NT2/D1 (cell line): ENCODE results near the gene GAK.

ENCODE experiments used
- YY1 ChIP-seq: IDR thresholded peaks from 2 replicates; pipeline ENCODE4 v1.6.1; 2011; ENCODE audit not compliant: insufficient read length, insufficient read depth
- ZNF274 ChIP-seq: IDR thresholded peaks from 2 replicates; pipeline ENCODE4 v1.6.1; 2011; ENCODE audit warnings: mild to moderate bottlenecking, low read depth, low read length

GRCh38 chr4:865572-865971 lies 66.5 kb downstream of the GAK start:
- TF ChIP-seq ZNF274 (no peak), YY1 (no peak)
